Iris pigment epithelial cell (primary cell): ENCODE results near the gene HRH1.
"Not testable (repeated sequence)": the region's sequence is repeated elsewhere in the genome, so short reads cannot be mapped to it uniquely, and the experiment has no call there.

Experiments used
- DNase-seq: peaks from one replicate; pipeline ENCODE4 v3.0.0-alpha.2; 2011; ENCODE audit warnings: low read depth

Gene HRH1

GRCh38 chr3:11172096-11172690 is 17.9 kb downstream of the HRH1 start:
- peak; percentile 46 for DNase-seq

- DNase-seq = no peak
Observed at GRCh38 chr3:11173828-11174465, 19.7 kb downstream of the HRH1 start.

- DNase-seq = no peak
Observed at GRCh38 chr3:11178421-11178820, 24.1 kb downstream of the HRH1 start.

GRCh38 chr3:11184328-11184969 is 30.2 kb downstream of the HRH1 start:
- not testable (repeated sequence) for DNase-seq

GRCh38 chr3:11185144-11185543 is 30.9 kb downstream of the HRH1 start:
- DNase-seq = no peak

GRCh38 chr3:11185564-11186317 is 31.4 kb downstream of the HRH1 start:
- peak; percentile 91 for DNase-seq

GRCh38 chr3:11186318-11186692 is 32.0 kb downstream of the HRH1 start:
- DNase-seq = no peak

- DNase-seq = no peak
Observed at GRCh38 chr3:11186771-11187191, 32.5 kb downstream of the HRH1 start.

- no peak for DNase-seq
Observed at GRCh38 chr3:11187681-11188080, 33.4 kb downstream of the HRH1 start.

- DNase-seq = no peak
Observed at GRCh38 chr3:11188231-11188630, 33.9 kb downstream of the HRH1 start.

GRCh38 chr3:11195201-11195600 is 40.9 kb downstream of the HRH1 start:
- DNase-seq = no peak

GRCh38 chr3:11195721-11196332 is 41.5 kb downstream of the HRH1 start:
- peak; percentile 78 for DNase-seq

- no peak for DNase-seq
Observed at GRCh38 chr3:11197484-11197883, 43.2 kb downstream of the HRH1 start.

- DNase-seq = no peak
Observed at GRCh38 chr3:11198070-11198469, 43.8 kb downstream of the HRH1 start.

GRCh38 chr3:11198495-11198894 is 44.2 kb downstream of the HRH1 start:
- no peak for DNase-seq

- peak; percentile 70 for DNase-seq
Observed at GRCh38 chr3:11199902-11200845, 45.9 kb downstream of the HRH1 start.

GRCh38 chr3:11201251-11202019 is 47.1 kb downstream of the HRH1 start:
- DNase-seq = peak; percentile 69

GRCh38 chr3:11203961-11204360 is 49.7 kb downstream of the HRH1 start:
- no peak for DNase-seq

GRCh38 chr3:11204697-11205348 is 50.5 kb downstream of the HRH1 start:
- DNase-seq = peak; percentile 43

- peak; percentile 50 for DNase-seq
Observed at GRCh38 chr3:11205881-11206280, 51.6 kb downstream of the HRH1 start.
